GM12891 (cell line): Measurements from ENCODE around the gene TANGO6.

Experiments
- DNase-seq: peaks from one replicate; pipeline ENCODE4 v3.0.0; 2011; ENCODE audit warnings: low spot score; ENCODE audit not compliant: insufficient read length
- FAIRE-seq: peaks from 2 replicates; lab custom pipeline; 2011; peaks lifted over from hg19 to GRCh38; lab: Jason Lieb, UNC
- PAX5 ChIP-seq: IDR thresholded peaks from 2 replicates; pipeline ENCODE4 v1.6.1; 2011; ENCODE audit warnings: low read length, moderate library complexity, mild to moderate bottlenecking; ENCODE audit not compliant: insufficient read depth, severe bottlenecking
- POLR2A ChIP-seq: IDR thresholded peaks from 2 replicates; pipeline ENCODE4 v1.6.1; 2011; ENCODE audit warnings: low read depth, low read length, control low read depth
- POLR2AphosphoS5 ChIP-seq: IDR thresholded peaks from 2 replicates; pipeline ENCODE4 v1.6.1; 2011; ENCODE audit warnings: low read depth, low read length, control low read depth
- POU2F2 ChIP-seq: IDR thresholded peaks from 2 replicates; pipeline ENCODE4 v1.6.1; 2011; ENCODE audit warnings: low read depth, mild to moderate bottlenecking, control low read depth, low read length, moderate library complexity
- SPI1 ChIP-seq: IDR thresholded peaks from 2 replicates; pipeline ENCODE4 v1.6.1; 2011; ENCODE audit warnings: low read depth, low read length, control low read depth
- TAF1 ChIP-seq: IDR thresholded peaks from 2 replicates; pipeline ENCODE4 v1.6.1; 2011; ENCODE audit warnings: low read depth, low read length, control low read depth

The TANGO6 gene

GRCh38 chr16:69078073-69078472, 234.7 kb downstream of the TANGO6 start:
- FAIRE-seq (no peak), DNase-seq (no peak)
- TF ChIP-seq TAF1 (no peak), POLR2AphosphoS5 (no peak), POLR2A (no peak), PAX5 (no peak), POU2F2 (no peak), SPI1 (no peak)

- TF ChIP-seq SPI1 (no peak), TAF1 (no peak), POU2F2 (no peak), POLR2A (no peak), POLR2AphosphoS5 (no peak), PAX5 (no peak)
- no peak for FAIRE-seq
- DNase-seq = no peak
These were observed 236.4 kb downstream of the TANGO6 start for GRCh38 chr16:69079697-69080096.

- FAIRE-seq (no peak), DNase-seq (no peak)
- TF ChIP-seq TAF1 (no peak), PAX5 (no peak), POLR2A (no peak), SPI1 (no peak), POU2F2 (no peak), POLR2AphosphoS5 (no peak)
These were observed 240.1 kb downstream of the TANGO6 start for GRCh38 chr16:69083306-69083941.

GRCh38 chr16:69084289-69084688, 241.0 kb downstream of the TANGO6 start:
- TF ChIP-seq TAF1 (no peak), POLR2A (no peak), POLR2AphosphoS5 (no peak), SPI1 (no peak), PAX5 (no peak), POU2F2 (no peak)
- FAIRE-seq (no peak), DNase-seq (no peak)

- FAIRE-seq (no peak), DNase-seq (no peak)
- TF ChIP-seq POLR2A = no peak
- TF ChIP-seq POU2F2 = no peak
- no peak for TF ChIP-seq SPI1
- TF ChIP-seq POLR2AphosphoS5 = no peak
- no peak for TF ChIP-seq TAF1
- TF ChIP-seq PAX5 = no peak
These were observed 241.8 kb downstream of the TANGO6 start for GRCh38 chr16:69085032-69085695.

- DNase-seq (no peak), FAIRE-seq (no peak)
- no peak for TF ChIP-seq POLR2AphosphoS5
- TF ChIP-seq POLR2A = no peak
- no peak for TF ChIP-seq PAX5
- TF ChIP-seq TAF1 = no peak
- no peak for TF ChIP-seq POU2F2
- no peak for TF ChIP-seq SPI1
These were observed 243.8 kb downstream of the TANGO6 start for GRCh38 chr16:69087161-69087581.

GRCh38 chr16:69088684-69089083, 245.4 kb downstream of the TANGO6 start:
- TF ChIP-seq SPI1 = no peak
- no peak for TF ChIP-seq TAF1
- no peak for TF ChIP-seq POU2F2
- no peak for TF ChIP-seq POLR2AphosphoS5
- TF ChIP-seq POLR2A = no peak
- no peak for TF ChIP-seq PAX5
- DNase-seq (no peak), FAIRE-seq (no peak)

- FAIRE-seq = no peak
- peak; percentile 45 for DNase-seq
- no peak for TF ChIP-seq PAX5
- TF ChIP-seq POU2F2 = no peak
- no peak for TF ChIP-seq TAF1
- TF ChIP-seq POLR2A = no peak
- TF ChIP-seq SPI1 = no peak
- no peak for TF ChIP-seq POLR2AphosphoS5
These were observed 246.0 kb downstream of the TANGO6 start for GRCh38 chr16:69089091-69089910.

GRCh38 chr16:69093974-69094373, 250.6 kb downstream of the TANGO6 start:
- DNase-seq (no peak), FAIRE-seq (no peak)
- TF ChIP-seq POLR2A (no peak), SPI1 (no peak), POLR2AphosphoS5 (no peak), POU2F2 (no peak), PAX5 (no peak), TAF1 (no peak)
